ENCODE results near the gene C19orf67.
A peak's percentile ranks its signal among the peaks of the same experiment; 100 is the strongest.
"Not testable (repeated sequence)": the region's sequence is repeated elsewhere in the genome, so short reads cannot be mapped to it uniquely, and the experiment has no call there.

Gene C19orf67

GRCh38 chr19:14061081-14061749, 24.4 kb downstream of the C19orf67 start:
- Histone ChIP-seq H3K36me3 (ENCODE audit: insufficient read depth, low read length) (no peaks in the 10 kb centered on the region), H3K9ac (ENCODE audit: low read depth, low read length) (no peak overlapping the region), H3K9me3 (ENCODE audit: control insufficient read depth, insufficient read depth, low read length) (no peaks in the 10 kb centered on the region), H3K4me1 (ENCODE audit: insufficient read depth, low read length) (peaks cover 7% of the 10 kb centered on the region; the same call in 1 of the 2 replicates)

GRCh38 chr19:14059652-14060155, 25.9 kb downstream of the C19orf67 start:
- Histone ChIP-seq H3K9me3 (ENCODE audit: control insufficient read depth, insufficient read depth, low read length) (no peaks in the 10 kb centered on the region), H3K4me1 (ENCODE audit: insufficient read depth, low read length) (peaks cover 7% of the 10 kb centered on the region; the same call in 1 of the 2 replicates), H3K36me3 (ENCODE audit: insufficient read depth, low read length) (no peaks in the 10 kb centered on the region), H3K9ac (ENCODE audit: low read depth, low read length) (no peak overlapping the region)

GRCh38 chr19:14059093-14059480, 26.5 kb downstream of the C19orf67 start:
- Histone ChIP-seq H3K36me3 (ENCODE audit: insufficient read depth, low read length) (no peaks in the 10 kb centered on the region), H3K9ac (ENCODE audit: low read depth, low read length) (peak overlapping the region; percentile 48; the same call in 1 of the 2 replicates), H3K9me3 (ENCODE audit: control insufficient read depth, insufficient read depth, low read length) (no peaks in the 10 kb centered on the region), H3K4me1 (ENCODE audit: insufficient read depth, low read length) (peaks cover 7% of the 10 kb centered on the region; the same call in 1 of the 2 replicates)

- Histone ChIP-seq H3K9ac (ENCODE audit: low read depth, low read length) (peak overlapping the region; percentile 48; the same call in 1 of the 2 replicates), H3K9me3 (ENCODE audit: control insufficient read depth, insufficient read depth, low read length) (no peaks in the 10 kb centered on the region), H3K4me1 (ENCODE audit: insufficient read depth, low read length) (peaks cover 7% of the 10 kb centered on the region; the same call in 1 of the 2 replicates)
Observed at GRCh38 chr19:14058182-14059092, 27.1 kb downstream of the C19orf67 start.

GRCh38 chr19:14056741-14057356, 28.7 kb downstream of the C19orf67 start:
- Histone ChIP-seq H3K9me3 (ENCODE audit: control insufficient read depth, insufficient read depth, low read length) (no peaks in the 10 kb centered on the region), H3K9ac (ENCODE audit: low read depth, low read length) (peak overlapping the region; percentile 60), H3K36me3 (ENCODE audit: insufficient read depth, low read length) (no peaks in the 10 kb centered on the region), H3K4me1 (ENCODE audit: insufficient read depth, low read length) (peaks cover 7% of the 10 kb centered on the region; the same call in 1 of the 2 replicates)

More at GRCh38 chr19:14058182-14059092, 27.1 kb downstream of the C19orf67 start:
- no peaks in the 10 kb centered on the region for H3K36me3 ChIP-seq (ENCODE audit: insufficient read depth, low read length)

GRCh38 chr19:14056069-14056666, 29.4 kb downstream of the C19orf67 start:
- H3K4me1 ChIP-seq (ENCODE audit: insufficient read depth, low read length), result peaks cover 7% of the 10 kb centered on the region; the same call in 1 of the 2 replicates
- no peak overlapping the region for H3K9ac ChIP-seq (ENCODE audit: low read depth, low read length)
- H3K9me3 ChIP-seq (ENCODE audit: control insufficient read depth, insufficient read depth, low read length), result no peaks in the 10 kb centered on the region
- H3K36me3 ChIP-seq (ENCODE audit: insufficient read depth, low read length), result no peaks in the 10 kb centered on the region

- Histone ChIP-seq H3K36me3 (ENCODE audit: insufficient read depth, low read length) (no peaks in the 10 kb centered on the region), H3K9me3 (ENCODE audit: control insufficient read depth, insufficient read depth, low read length) (no peaks in the 10 kb centered on the region), H3K9ac (ENCODE audit: low read depth, low read length) (no peak overlapping the region), H3K4me1 (ENCODE audit: insufficient read depth, low read length) (peaks cover 7% of the 10 kb centered on the region; the same call in 1 of the 2 replicates)
Observed at GRCh38 chr19:14055396-14055795, 30.2 kb downstream of the C19orf67 start.

GRCh38 chr19:14054721-14055120, 30.9 kb downstream of the C19orf67 start:
- no peaks in the 10 kb centered on the region for H3K36me3 ChIP-seq (ENCODE audit: insufficient read depth, low read length)
- H3K4me1 ChIP-seq (ENCODE audit: insufficient read depth, low read length), result peaks cover 7% of the 10 kb centered on the region; the same call in 1 of the 2 replicates
- H3K9me3 ChIP-seq (ENCODE audit: control insufficient read depth, insufficient read depth, low read length), result no peaks in the 10 kb centered on the region
- no peak overlapping the region for H3K9ac ChIP-seq (ENCODE audit: low read depth, low read length)

- no peaks in the 10 kb centered on the region for H3K36me3 ChIP-seq (ENCODE audit: insufficient read depth, low read length)
- no peak overlapping the region for H3K9ac ChIP-seq (ENCODE audit: low read depth, low read length)
- peaks cover 7% of the 10 kb centered on the region; the same call in 1 of the 2 replicates for H3K4me1 ChIP-seq (ENCODE audit: insufficient read depth, low read length)
- H3K9me3 ChIP-seq (ENCODE audit: control insufficient read depth, insufficient read depth, low read length), result no peaks in the 10 kb centered on the region
Observed at GRCh38 chr19:14054099-14054498, 31.5 kb downstream of the C19orf67 start.

GRCh38 chr19:14053500-14053899, 32.1 kb downstream of the C19orf67 start:
- H3K9ac ChIP-seq (ENCODE audit: low read depth, low read length), result no peak overlapping the region
- H3K9me3 ChIP-seq (ENCODE audit: control insufficient read depth, insufficient read depth, low read length), result no peaks in the 10 kb centered on the region
- peaks cover 4% of the 10 kb centered on the region; the same call in 1 of the 2 replicates for H3K4me1 ChIP-seq (ENCODE audit: insufficient read depth, low read length)
- H3K36me3 ChIP-seq (ENCODE audit: insufficient read depth, low read length), result no peaks in the 10 kb centered on the region

GRCh38 chr19:14053032-14053431, 32.6 kb downstream of the C19orf67 start:
- H3K36me3 ChIP-seq (ENCODE audit: insufficient read depth, low read length), result no peaks in the 10 kb centered on the region
- no peaks in the 10 kb centered on the region for H3K4me1 ChIP-seq (ENCODE audit: insufficient read depth, low read length)
- H3K9ac ChIP-seq (ENCODE audit: low read depth, low read length), result no peak overlapping the region
- peaks cover 2% of the 10 kb centered on the region; the same call in 1 of the 2 replicates for H3K9me3 ChIP-seq (ENCODE audit: control insufficient read depth, insufficient read depth, low read length)

- Histone ChIP-seq H3K9ac (ENCODE audit: low read depth, low read length) (no peak overlapping the region), H3K36me3 (ENCODE audit: insufficient read depth, low read length) (no peaks in the 10 kb centered on the region), H3K9me3 (ENCODE audit: control insufficient read depth, insufficient read depth, low read length) (peaks cover 2% of the 10 kb centered on the region; the same call in 1 of the 2 replicates), H3K4me1 (ENCODE audit: insufficient read depth, low read length) (no peaks in the 10 kb centered on the region)
Observed at GRCh38 chr19:14052470-14052869, 33.1 kb downstream of the C19orf67 start.

- Histone ChIP-seq H3K36me3 (ENCODE audit: insufficient read depth, low read length) (no peaks in the 10 kb centered on the region), H3K9me3 (ENCODE audit: control insufficient read depth, insufficient read depth, low read length) (peaks cover 2% of the 10 kb centered on the region; the same call in 1 of the 2 replicates), H3K9ac (ENCODE audit: low read depth, low read length) (no peak overlapping the region), H3K4me1 (ENCODE audit: insufficient read depth, low read length) (no peaks in the 10 kb centered on the region)
Observed at GRCh38 chr19:14051980-14052379, 33.6 kb downstream of the C19orf67 start.

- H3K36me3 ChIP-seq (ENCODE audit: insufficient read depth, low read length); H3K4me1 ChIP-seq (ENCODE audit: insufficient read depth, low read length); H3K9me3 ChIP-seq (ENCODE audit: control insufficient read depth, insufficient read depth, low read length); H3K9ac ChIP-seq (ENCODE audit: low read depth, low read length): not testable (repeated sequence)
Observed at GRCh38 chr19:14050961-14051360, 34.6 kb downstream of the C19orf67 start.
